GM12878 (cell line): ENCODE results near the gene ANO1. TPM values are rescaled to one million over a fixed set of nuclear protein-coding genes. Genes with fewer than 3 reads are reported as not detected.

Experiments
- ATAC-seq: fragments of 200-7000 bp; cut with Tn5 transposase; 3 replicates; pipeline ENCODE4 v1.9.1; 2020; ENCODE audit warnings: mild to moderate bottlenecking, moderate library complexity
- BruUV-seq: library from RNA; stranded (reverse); fragments of 400-500 nt; replicated peaks from 2 replicates; lab custom pipeline; 2021; lab: Mats Ljungman, UMichigan
- CTCF ChIA-PET: fragments of 300-600 bp; sonication (Branson Sonifier 250); formaldehyde crosslinking; extraction: SDS; loops from one replicate; lab custom pipeline; 2021; ENCODE audit warnings: inconsistent platforms; lab: Yijun Ruan, JAX
- POLR2A ChIA-PET: fragments of 350-600 bp; formaldehyde crosslinking; extraction: SDS; loops from one replicate; lab custom pipeline; 2021; ENCODE audit warnings: inconsistent platforms; lab: Charles Lee
- RAD21 ChIA-PET: fragments of 300-600 bp; sonication (Branson Sonifier 250); formaldehyde crosslinking; loops from one replicate; lab custom pipeline; 2023; ENCODE audit warnings: antibody characterized with exemption; ENCODE audit not compliant: unreplicated experiment; lab: Charles Lee
- SMC1A ChIA-PET: fragments of 300-600 bp; sonication (Branson Sonifier 250); formaldehyde crosslinking; loops from one replicate; lab custom pipeline; 2023; ENCODE audit not compliant: unreplicated experiment, uncharacterized antibody; lab: Charles Lee
- DNase-seq: peaks from one replicate; pipeline ENCODE4 v3.0.0-alpha.2; 2011; ENCODE audit warnings: low read depth, low spot score
- FAIRE-seq: peaks from 3 replicates; lab custom pipeline; 2011; peaks lifted over from hg19 to GRCh38; lab: Jason Lieb, UNC
- H2AFZ ChIP-seq: 2 replicates; pipeline ENCODE4 v1.6.0; 2011; ENCODE audit warnings: low read depth, low read length, control low read depth; ENCODE audit not compliant: control insufficient read depth
- H3K27ac ChIP-seq: 2 replicates; pipeline ENCODE4 v1.5.1; 2011; ENCODE audit warnings: control low read depth; ENCODE audit not compliant: control insufficient read depth, insufficient read depth
- H3K27me3 ChIP-seq, 2 experiments: replicated peaks in 1 of 2; 2 replicates each; pipeline versions ENCODE4 v1.6.0 to v1.6.1; 2011; ENCODE audit warnings: low read length in 1 of 2; ENCODE audit not compliant: control insufficient read depth in 2 of 2, insufficient read depth in 2 of 2
- H3K36me3 ChIP-seq, 2 experiments: 2 replicates each; pipeline ENCODE4 v1.5.1; 2011; ENCODE audit warnings: low read length in 1 of 2; ENCODE audit not compliant: control insufficient read depth in 2 of 2, insufficient read depth in 2 of 2
- H3K4me1 ChIP-seq: 2 replicates; pipeline ENCODE4 v1.6.1; 2011; ENCODE audit warnings: mild to moderate bottlenecking, low read length, moderate library complexity, mixed read lengths; ENCODE audit not compliant: control insufficient read depth, insufficient read depth
- H3K4me2 ChIP-seq: 2 replicates; pipeline ENCODE4 v1.6.0; 2011; ENCODE audit warnings: control low read depth; ENCODE audit not compliant: control insufficient read depth, insufficient read depth
- H3K4me3 ChIP-seq: fragments of 200-600 bp; sonication (generic); 2 replicates; pipeline ENCODE4 v1.5.1; 2016
- H3K79me2 ChIP-seq: 2 replicates; pipeline ENCODE4 v1.6.0; 2011; ENCODE audit warnings: low read length; ENCODE audit not compliant: control insufficient read depth, insufficient read depth
- H3K9ac ChIP-seq: 2 replicates; pipeline ENCODE4 v1.8.0; 2011; ENCODE audit warnings: low read length, control low read depth, mixed read lengths; ENCODE audit not compliant: control insufficient read depth, insufficient read depth
- H3K9me3 ChIP-seq: replicated peaks from 3 replicates; pipeline ENCODE4 v1.5.1; 2011; ENCODE audit warnings: mild to moderate bottlenecking, low read length; ENCODE audit not compliant: control insufficient read depth, insufficient read depth
- H4K20me1 ChIP-seq: 2 replicates; pipeline ENCODE4 v1.6.0; 2011; ENCODE audit not compliant: control insufficient read depth, insufficient read depth
- CHD1 ChIP-seq: IDR thresholded peaks from 2 replicates; pipeline ENCODE4 v1.6.1; 2012; ENCODE audit warnings: low read depth, low read length, improper control_type of control experiment
- GATAD2B ChIP-seq: fragments of 450-650 bp; conservative IDR thresholded peaks from 2 replicates; pipeline ENCODE4 v1.6.1; 2017; ENCODE audit warnings: low read depth, mild to moderate bottlenecking, moderate library complexity
- NFIC ChIP-seq: IDR thresholded peaks from 2 replicates; pipeline ENCODE4 v1.6.1; 2012; ENCODE audit warnings: low read depth, mild to moderate bottlenecking, inconsistent platforms, low read length, moderate library complexity
- NR2C2 ChIP-seq: IDR thresholded peaks from 2 replicates; pipeline ENCODE4 v1.6.1; 2011; ENCODE audit warnings: borderline replicate concordance, low read depth; ENCODE audit not compliant: control insufficient read depth, insufficient read length
- NR2F1 ChIP-seq: fragments of 450-650 bp; conservative IDR thresholded peaks from 2 replicates; pipeline ENCODE4 v1.6.1; 2017; ENCODE audit warnings: mild to moderate bottlenecking
- TCF12 ChIP-seq: IDR thresholded peaks from 2 replicates; pipeline ENCODE4 v1.6.1; 2011; ENCODE audit warnings: low read depth, mild to moderate bottlenecking, low read length
- ZNF274 ChIP-seq: IDR thresholded peaks from one replicate; pipeline ENCODE4 v1.8.0; 2011; ENCODE audit not compliant: insufficient read length, insufficient read depth
- WGBS: methylation state at CpG from one replicate; pipeline ENCODE4 v1.1.6; 2016; ENCODE audit warnings: low lambda C conversion rate; ENCODE audit not compliant: insufficient replicate concordance, insufficient coverage; ENCODE audit errors: missing lambda C conversion rate; 5-methylcytosine and 5-hydroxymethylcytosine counted together
- in situ Hi-C: fragments of 300-500 bp; cut with MboI; formaldehyde crosslinking; loops from 9 replicates; pipeline ENCODE4 v1.14.3; 2018; ENCODE audit warnings: mixed read lengths
- intact Hi-C: fragments of 100-400 bp; cut with micrococcal nuclease; formaldehyde crosslinking; loops from one replicate; pipeline ENCODE4 v1.14.2; 2022; ENCODE audit not compliant: unreplicated experiment
- polyA plus RNA-seq, 11 experiments: library from polyadenylated mRNA; depleted of rRNA in 4 of 11; unstranded in 6 of 11; stranded (reverse) in 5 of 11; fragments of >200 nt; fragmentation: Nextera tagmentation in 4 of 11; fragmentation: Illumina TruSeq in 1 of 11; extraction: Ambion mirVana in 4 of 11; extraction: Trizol in 1 of 11; gene quantifications; 1 replicate in 1 of 11; 2 replicates in 10 of 11; pipeline versions ENCODE4 v1.2.1 to v1.2.3, GENCODE V29; 2011 to 2016; ENCODE audit warnings: inconsistent platforms in 2 of 11, missing spikeins in 2 of 11, low read depth in 1 of 11
- total RNA-seq, 4 experiments: library from RNA; depleted of rRNA in 3 of 4; stranded (reverse); fragments of >200 nt in 3 of 4; fragmentation: Illumina TruSeq in 1 of 4; extraction: Trizol in 1 of 4; gene quantifications; 2 replicates each; pipeline versions ENCODE4 v1.2.1 to v1.2.3, GENCODE V29; 2013 to 2021
- TF ChIP-seq, protein P1 (sequence below): fragments of 450-650 bp; IDR thresholded peaks from 2 replicates; pipeline ENCODE4 v1.6.1; 2016; ENCODE audit warnings: mild to moderate bottlenecking
- TF ChIP-seq, protein P2 (sequence below): fragments of 450-650 bp; formaldehyde crosslinking; IDR thresholded peaks from 2 replicates; pipeline ENCODE4 v1.5.0; 2022; ENCODE audit warnings: mild to moderate bottlenecking, missing genetic modification characterization
- TF ChIP-seq, protein P3 (sequence below): IDR thresholded peaks from 2 replicates; pipeline ENCODE4 v1.6.1; 2012; ENCODE audit warnings: low read depth, low read length, improper control_type of control experiment

ANO1 gene
- total and polyA plus RNA-seq, 10 of the 15 experiments (the other 5 are each of a cell fraction or from before 2014, with no cell fraction given): 0.01 to 0.38 (median 0.06) TPM; not detected in 7

DNA sequence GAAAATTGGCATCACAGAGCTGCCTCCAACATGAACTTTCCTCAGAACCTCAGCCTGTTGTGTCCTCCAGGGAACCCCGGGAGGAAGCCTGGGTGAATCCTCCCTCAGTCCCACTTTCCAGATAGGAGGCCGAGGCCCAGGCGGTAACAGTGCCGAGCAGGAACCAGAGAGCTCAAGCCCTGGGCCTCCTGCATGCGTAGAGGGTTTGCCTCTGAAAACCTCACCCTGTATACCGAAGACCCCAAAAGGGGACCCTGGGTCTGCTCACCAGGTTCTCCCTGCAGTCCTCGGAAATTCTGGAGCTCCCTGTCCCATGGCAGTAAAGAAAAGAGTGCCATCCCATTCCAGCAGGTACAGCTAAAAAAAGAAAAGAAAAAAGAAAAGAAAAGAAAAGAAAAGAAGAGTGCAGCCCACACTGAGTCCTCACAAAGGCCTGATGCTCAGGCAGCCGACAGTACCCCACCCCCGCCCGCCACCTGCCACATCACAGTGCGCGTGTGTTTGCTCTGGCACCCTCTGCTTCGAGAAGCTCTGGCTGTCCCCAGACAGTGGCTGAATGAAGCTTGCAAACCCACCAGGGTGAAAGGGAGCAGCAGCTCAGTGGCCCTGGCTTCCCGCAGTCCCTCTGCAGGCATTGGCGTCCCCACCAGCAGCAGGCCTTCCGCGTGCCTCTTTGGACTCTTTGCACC is 96.6 kb downstream of the ANO1 start (continued):
- TF ChIP-seq GATAD2B: no peak
- TF ChIP-seq, all 136 proteins: peak for 0

DNA sequence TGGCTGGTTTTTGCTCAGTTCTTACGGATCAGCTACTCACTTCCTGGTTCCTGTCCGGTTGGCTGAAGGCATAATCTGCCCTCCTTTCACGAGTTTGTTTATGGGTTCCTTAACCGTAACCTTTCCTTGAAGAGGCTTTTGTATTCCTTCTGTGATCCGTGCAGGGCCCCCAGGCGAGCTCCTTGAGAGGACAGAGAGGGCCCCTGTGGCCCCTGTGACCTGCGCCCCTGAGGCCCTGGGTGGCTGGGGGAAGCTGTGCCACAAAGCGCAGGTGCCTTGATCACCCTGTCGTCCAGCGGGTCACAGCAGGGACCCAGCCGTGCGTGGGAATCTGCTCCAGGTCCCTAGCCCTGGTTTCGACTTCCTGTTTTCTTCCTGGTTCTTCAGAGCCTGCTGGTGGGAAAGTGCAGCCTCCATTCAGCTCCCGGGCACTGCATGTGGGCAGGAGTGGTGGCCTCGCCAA is 97.2 kb downstream of the ANO1 start:
- Histone ChIP-seq H3K27me3 (no peaks in the 10 kb centered on the region), H3K4me1 (no peaks in the 10 kb centered on the region), H3K36me3 (no peaks in the 10 kb centered on the region), H3K79me2 (no peaks in the 10 kb centered on the region), H4K20me1 (no peaks in the 10 kb centered on the region), H3K9ac (no peak overlapping the region), H3K4me3 (no peak overlapping the region), H3K9me3 (no peaks in the 10 kb centered on the region), H2AFZ (no peak overlapping the region), H3K4me2 (no peak overlapping the region), H3K27ac (no peak overlapping the region)
- ChIA-PET CTCF (interaction anchor here (0.6 to 0.7 kb wide), 2 partner anchors 21 to 295 kb away, joined by 3 to 4 read pairs; no protein-coding TSS in a partner anchor), POLR2A (interaction anchor here (0.7 kb wide), 1 partner anchor 20 kb away, joined by 3 read pairs; no protein-coding TSS in a partner anchor), SMC1A (no interaction called here), RAD21 (no interaction called here)
- TF ChIP-seq NR2F1: no peak
- TF ChIP-seq, protein P1, sequence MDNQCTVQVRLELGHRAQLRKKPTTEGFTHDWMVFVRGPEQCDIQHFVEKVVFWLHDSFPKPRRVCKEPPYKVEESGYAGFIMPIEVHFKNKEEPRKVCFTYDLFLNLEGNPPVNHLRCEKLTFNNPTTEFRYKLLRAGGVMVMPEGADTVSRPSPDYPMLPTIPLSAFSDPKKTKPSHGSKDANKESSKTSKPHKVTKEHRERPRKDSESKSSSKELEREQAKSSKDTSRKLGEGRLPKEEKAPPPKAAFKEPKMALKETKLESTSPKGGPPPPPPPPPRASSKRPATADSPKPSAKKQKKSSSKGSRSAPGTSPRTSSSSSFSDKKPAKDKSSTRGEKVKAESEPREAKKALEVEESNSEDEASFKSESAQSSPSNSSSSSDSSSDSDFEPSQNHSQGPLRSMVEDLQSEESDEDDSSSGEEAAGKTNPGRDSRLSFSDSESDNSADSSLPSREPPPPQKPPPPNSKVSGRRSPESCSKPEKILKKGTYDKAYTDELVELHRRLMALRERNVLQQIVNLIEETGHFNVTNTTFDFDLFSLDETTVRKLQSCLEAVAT: no peak
- TF ChIP-seq NFIC: no peak
- TF ChIP-seq NR2C2: no peak
- TF ChIP-seq, protein P2, sequence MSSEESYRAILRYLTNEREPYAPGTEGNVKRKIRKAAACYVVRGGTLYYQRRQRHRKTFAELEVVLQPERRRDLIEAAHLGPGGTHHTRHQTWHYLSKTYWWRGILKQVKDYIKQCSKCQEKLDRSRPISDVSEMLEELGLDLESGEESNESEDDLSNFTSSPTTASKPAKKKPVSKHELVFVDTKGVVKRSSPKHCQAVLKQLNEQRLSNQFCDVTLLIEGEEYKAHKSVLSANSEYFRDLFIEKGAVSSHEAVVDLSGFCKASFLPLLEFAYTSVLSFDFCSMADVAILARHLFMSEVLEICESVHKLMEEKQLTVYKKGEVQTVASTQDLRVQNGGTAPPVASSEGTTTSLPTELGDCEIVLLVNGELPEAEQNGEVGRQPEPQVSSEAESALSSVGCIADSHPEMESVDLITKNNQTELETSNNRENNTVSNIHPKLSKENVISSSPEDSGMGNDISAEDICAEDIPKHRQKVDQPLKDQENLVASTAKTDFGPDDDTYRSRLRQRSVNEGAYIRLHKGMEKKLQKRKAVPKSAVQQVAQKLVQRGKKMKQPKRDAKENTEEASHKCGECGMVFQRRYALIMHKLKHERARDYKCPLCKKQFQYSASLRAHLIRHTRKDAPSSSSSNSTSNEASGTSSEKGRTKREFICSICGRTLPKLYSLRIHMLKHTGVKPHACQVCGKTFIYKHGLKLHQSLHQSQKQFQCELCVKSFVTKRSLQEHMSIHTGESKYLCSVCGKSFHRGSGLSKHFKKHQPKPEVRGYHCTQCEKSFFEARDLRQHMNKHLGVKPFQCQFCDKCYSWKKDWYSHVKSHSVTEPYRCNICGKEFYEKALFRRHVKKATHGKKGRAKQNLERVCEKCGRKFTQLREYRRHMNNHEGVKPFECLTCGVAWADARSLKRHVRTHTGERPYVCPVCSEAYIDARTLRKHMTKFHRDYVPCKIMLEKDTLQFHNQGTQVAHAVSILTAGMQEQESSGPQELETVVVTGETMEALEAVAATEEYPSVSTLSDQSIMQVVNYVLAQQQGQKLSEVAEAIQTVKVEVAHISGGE (CRISPR knock-in tag): no peak
- no peak for TF ChIP-seq CHD1
- TF ChIP-seq, protein P3, sequence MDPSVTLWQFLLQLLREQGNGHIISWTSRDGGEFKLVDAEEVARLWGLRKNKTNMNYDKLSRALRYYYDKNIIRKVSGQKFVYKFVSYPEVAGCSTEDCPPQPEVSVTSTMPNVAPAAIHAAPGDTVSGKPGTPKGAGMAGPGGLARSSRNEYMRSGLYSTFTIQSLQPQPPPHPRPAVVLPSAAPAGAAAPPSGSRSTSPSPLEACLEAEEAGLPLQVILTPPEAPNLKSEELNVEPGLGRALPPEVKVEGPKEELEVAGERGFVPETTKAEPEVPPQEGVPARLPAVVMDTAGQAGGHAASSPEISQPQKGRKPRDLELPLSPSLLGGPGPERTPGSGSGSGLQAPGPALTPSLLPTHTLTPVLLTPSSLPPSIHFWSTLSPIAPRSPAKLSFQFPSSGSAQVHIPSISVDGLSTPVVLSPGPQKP: no peak
- no peak for TF ChIP-seq ZNF274
- no peak for TF ChIP-seq TCF12
- ATAC-seq (no peak), FAIRE-seq (no peak), DNase-seq (no peak)
- WGBS: 28% methylated on average over 15 of the region's 15 CpGs
- no TSS peak for BruUV-seq
- in situ Hi-C loops: no loop called here
- intact Hi-C loops: no loop called here
